ENCODE data around the gene PANX1. TPM values are rescaled to one million over a fixed set of nuclear protein-coding genes. Genes with fewer than 3 reads are reported as not detected.

Gene PANX1
- total RNA-seq, 1 experiment from 2014 or later, result 59.3 TPM

- H3K4me3 ChIP-seq (ENCODE audit: low read depth in 2 of 2, low read length in 2 of 2), result peak overlapping the region in 1 of 2 experiments; percentile 83; a peak in 2 of 4 replicates
- no TSS peak for BruUV-seq (replicated peaks)
- ChIA-PET CTCF (no interaction called here), POLR2A (interaction anchor here (0.6 kb wide), 1 partner anchor 239 kb away, joined by 5 read pairs; no protein-coding TSS in a partner anchor)
- no peaks in the 10 kb centered on the region for H3K27me3 ChIP-seq (ENCODE audit: control insufficient read depth, insufficient read depth, low read length)
- no peaks in the 10 kb centered on the region for H3K9me3 ChIP-seq (ENCODE audit: control insufficient read depth, insufficient read depth, low read depth, low read length)
- in situ Hi-C loops (cut with HindIII; ENCODE audit: low pct_unique_long_range_greater_than_20kb, low sequenced_read_pairs), result no loop called here
- no peak for ATAC-seq
- intact Hi-C loops (cut with micrococcal nuclease; ENCODE audit: unreplicated experiment), result no loop called here
- no peaks in the 10 kb centered on the region for H3K36me3 ChIP-seq (ENCODE audit: control insufficient read depth, insufficient read depth, low read length)
- H3K27ac ChIP-seq (ENCODE audit: low read length), result peak overlapping the region; percentile 23; the same call in 1 of the 2 replicates
- peaks cover 67% of the 10 kb centered on the region for H3K4me1 ChIP-seq (ENCODE audit: control insufficient read depth, insufficient read depth, low read length)
- DNase-seq (ENCODE audit: low read depth, low spot score), result no peak
- TF ChIP-seq POLR2AphosphoS5 (IDR thresholded peaks at IDR 0.05; ENCODE audit: low read depth, low read length) (no peak), SIN3A (IDR thresholded peaks at IDR 0.05; ENCODE audit: borderline replicate concordance, insufficient read depth, low read depth, low read length) (no peak), TCF7L2 (IDR thresholded peaks at IDR 0.05; ENCODE audit: low read depth, low read length) (no peak), CTCF (IDR thresholded peaks at IDR 0.05) (no peak), REST (IDR thresholded peaks at IDR 0.05; ENCODE audit: insufficient read depth in 1 of 2, low read depth in 2 of 2, low read length in 1 of 2) (no peak)
Observed at GRCh38 chr11:94131718-94132115, 3.1 kb downstream of the PANX1 start.

DNA sequence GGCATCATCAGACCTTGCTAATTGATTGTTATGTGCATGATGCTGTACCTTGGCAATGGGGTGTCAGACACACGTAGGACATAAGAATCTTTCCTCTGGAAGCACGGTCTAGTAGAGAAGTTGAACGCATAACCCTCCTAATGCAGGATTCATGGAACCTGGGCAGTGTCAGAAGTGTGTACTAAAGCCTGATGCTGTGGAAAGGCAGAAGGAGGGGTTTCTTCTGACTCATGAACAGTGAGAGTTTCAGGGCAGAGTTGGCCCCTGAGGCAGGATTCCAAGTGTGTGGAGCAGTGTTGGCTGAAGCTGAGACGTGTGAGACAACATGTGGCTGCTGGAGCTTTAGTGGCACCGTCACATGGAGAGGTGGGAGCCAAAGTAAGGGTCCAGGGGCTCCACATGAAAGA lies 3.5 kb downstream of the PANX1 start:
- peaks cover 67% of the 10 kb centered on the region for H3K4me1 ChIP-seq (ENCODE audit: control insufficient read depth, insufficient read depth, low read length)

More for the DNA sequence above, 3.5 kb downstream of the PANX1 start:
- in situ Hi-C loops (cut with HindIII; ENCODE audit: low pct_unique_long_range_greater_than_20kb, low sequenced_read_pairs) (no loop called here), intact Hi-C loops (cut with micrococcal nuclease; ENCODE audit: unreplicated experiment) (no loop called here)
- H3K27ac ChIP-seq (ENCODE audit: low read length), result peak overlapping the region; percentile 23; the same call in 1 of the 2 replicates
- H3K9me3 ChIP-seq (ENCODE audit: control insufficient read depth, insufficient read depth, low read depth, low read length), result no peaks in the 10 kb centered on the region
- BruUV-seq (replicated peaks), result no TSS peak
- peak overlapping the region in 1 of 2 experiments; percentile 4; a peak in 2 of 4 replicates for H3K4me3 ChIP-seq (ENCODE audit: low read depth in 2 of 2, low read length in 2 of 2)
- TF ChIP-seq POLR2AphosphoS5 (IDR thresholded peaks at IDR 0.05; ENCODE audit: low read depth, low read length) (no peak), REST (IDR thresholded peaks at IDR 0.05; ENCODE audit: insufficient read depth in 1 of 2, low read depth in 2 of 2, low read length in 1 of 2) (no peak), SIN3A (IDR thresholded peaks at IDR 0.05; ENCODE audit: borderline replicate concordance, insufficient read depth, low read depth, low read length) (no peak), CTCF (IDR thresholded peaks at IDR 0.05) (no peak), TCF7L2 (IDR thresholded peaks at IDR 0.05; ENCODE audit: low read depth, low read length) (no peak)
- POLR2A ChIA-PET, result no interaction called here
- ATAC-seq, result no peak
- CTCF ChIA-PET, result no interaction called here
- no peaks in the 10 kb centered on the region for H3K27me3 ChIP-seq (ENCODE audit: control insufficient read depth, insufficient read depth, low read length)
- no peak for DNase-seq (ENCODE audit: low read depth, low spot score)
- H3K36me3 ChIP-seq (ENCODE audit: control insufficient read depth, insufficient read depth, low read length), result no peaks in the 10 kb centered on the region
